NCI-H2081 (cell line): ENCODE results near the gene CLIP1.
"Not testable (repeated sequence)": the region's sequence is repeated elsewhere in the genome, so short reads cannot be mapped to it uniquely, and the experiment has no call there.

Experiments
- DNase-seq, 2 experiments: peaks; one replicate each; lab custom pipeline; 2025; lab: John Stamatoyannopoulos, UW

The CLIP1 gene

DNA sequence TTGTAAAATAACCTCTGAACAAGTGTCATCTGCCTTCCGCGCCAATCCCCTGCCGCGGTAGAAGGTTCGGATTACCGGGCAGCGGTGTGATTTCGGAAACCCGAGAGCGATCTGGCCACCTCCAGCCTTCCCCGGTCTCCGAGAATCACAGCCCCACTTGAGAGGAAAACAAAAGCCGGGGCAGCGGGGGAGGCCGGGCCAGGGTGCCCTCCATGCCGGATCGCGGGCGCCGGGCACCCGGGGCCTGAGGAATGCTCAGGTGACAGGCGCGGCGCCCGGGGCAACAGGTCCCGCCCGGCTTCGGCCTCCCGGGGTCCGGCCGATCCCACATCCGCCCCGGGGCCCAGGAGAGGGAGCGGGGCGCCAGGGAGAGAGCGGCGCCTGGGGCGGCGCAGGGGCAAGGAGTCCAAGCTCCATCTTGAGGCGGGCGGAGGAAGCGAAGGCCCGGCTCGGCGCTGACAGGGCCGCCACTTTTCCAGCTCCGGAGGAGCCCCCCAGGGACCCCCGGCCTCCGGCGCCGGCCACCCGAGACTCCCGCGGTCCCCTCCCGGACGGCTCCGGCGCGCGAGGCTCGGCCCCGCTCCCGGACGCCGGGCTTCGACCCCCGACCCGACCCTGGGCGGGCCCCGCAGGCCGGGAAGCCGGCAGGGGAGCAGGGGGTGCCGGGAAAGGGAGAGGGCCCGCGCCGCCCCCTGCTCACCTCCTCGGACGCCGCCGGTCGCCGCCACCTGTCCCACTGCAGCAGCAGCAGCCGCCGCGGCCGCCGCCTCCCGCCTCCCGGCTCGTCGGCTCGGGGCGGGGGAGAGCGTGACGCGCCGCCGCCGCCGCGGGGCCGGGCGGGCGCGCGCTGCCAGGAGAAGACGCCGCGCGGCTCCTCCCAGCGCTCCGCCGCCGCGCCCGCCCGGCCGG is at the start of gene CLIP1:
Gene CLIP1 (minus strand): TSS at position 849 of the 909 bp plus-strand sequence. CDS start 42,217 bp downstream, outside the sequence.
- DNase-seq, result peak; percentile 62 to 72

DNA sequence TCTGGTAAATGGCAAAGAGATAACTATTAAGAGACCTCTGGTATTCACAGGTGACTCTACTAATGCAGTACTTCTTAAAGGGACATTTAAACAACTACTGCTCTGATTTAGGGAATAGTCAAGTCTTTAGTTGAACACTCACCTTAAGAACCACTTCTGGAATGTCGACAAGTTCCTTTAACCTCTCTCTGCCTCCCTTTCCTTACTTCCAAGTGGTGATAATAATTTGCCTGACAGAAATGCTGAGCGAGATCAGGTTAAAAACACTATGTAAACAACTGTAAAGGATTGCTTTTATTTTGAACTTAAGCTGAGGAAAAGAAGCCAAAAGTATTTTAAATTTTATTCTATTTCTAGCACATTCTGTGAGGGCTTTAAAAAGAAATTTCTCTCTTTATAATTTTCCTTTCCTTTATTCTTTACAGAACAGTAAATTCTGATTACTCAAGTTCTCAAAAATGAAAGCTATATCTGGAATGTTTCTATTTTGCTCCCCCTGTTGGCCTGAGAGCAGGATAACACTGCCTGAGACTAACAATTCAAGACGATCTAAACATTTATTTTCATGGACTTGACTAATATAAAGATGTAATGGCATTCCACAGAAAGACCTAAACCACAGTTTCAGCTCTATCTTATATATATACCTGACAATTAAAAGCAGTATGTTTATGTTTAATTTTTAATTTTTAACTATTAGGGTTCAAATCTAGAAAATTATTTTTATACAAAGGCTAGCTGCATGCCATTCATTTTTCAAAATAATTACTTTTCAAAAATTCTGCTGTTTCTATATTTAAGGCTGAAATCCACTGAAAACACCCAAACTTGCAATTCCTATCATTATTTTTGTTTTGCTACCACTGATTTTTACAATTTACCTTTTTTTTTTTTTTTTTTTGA is 49.1 kb upstream of the CLIP1 start:
- peak; percentile 21 to 56 for DNase-seq

DNA sequence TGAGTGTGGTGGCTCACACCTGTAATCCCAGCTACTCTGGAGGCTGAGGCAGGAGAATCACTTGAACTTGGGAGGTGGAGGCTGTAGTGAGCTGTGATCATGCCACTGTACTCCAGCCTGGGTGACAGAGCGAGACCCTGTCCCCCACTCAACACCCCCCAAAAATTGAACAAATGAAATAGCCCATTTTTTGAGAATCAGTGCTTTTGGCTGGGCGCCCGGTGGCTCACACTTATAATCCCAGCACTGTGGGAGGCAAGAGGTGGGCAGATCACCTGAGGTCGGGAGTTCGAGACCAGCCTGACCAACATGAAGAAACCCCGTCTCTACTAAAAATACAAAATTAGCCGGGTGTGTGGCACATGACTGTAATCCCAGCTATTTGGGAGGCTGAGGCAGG is 48.1 kb upstream of the CLIP1 start:
- DNase-seq, result not testable (repeated sequence)

DNA sequence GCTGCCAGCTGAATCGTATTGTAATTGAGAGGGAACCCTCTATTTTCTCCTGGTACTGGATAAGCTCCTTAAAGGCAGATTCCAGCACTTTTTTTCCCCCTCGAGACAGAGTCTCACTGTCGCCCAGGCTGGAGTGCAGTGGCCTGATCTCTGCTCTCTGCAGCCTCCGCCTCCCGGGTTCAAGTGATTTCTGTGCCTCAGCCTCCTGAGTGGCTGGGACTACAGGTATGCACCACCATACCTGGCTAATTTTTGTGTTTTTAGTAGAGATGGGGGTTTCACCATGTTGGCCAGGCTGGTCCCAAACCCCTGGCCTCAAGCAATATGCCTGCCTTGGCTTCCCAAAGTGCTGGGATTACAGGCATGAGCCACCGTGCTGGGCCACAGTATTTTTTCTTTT is 47.4 kb upstream of the CLIP1 start:
- not testable (repeated sequence) for DNase-seq

DNA sequence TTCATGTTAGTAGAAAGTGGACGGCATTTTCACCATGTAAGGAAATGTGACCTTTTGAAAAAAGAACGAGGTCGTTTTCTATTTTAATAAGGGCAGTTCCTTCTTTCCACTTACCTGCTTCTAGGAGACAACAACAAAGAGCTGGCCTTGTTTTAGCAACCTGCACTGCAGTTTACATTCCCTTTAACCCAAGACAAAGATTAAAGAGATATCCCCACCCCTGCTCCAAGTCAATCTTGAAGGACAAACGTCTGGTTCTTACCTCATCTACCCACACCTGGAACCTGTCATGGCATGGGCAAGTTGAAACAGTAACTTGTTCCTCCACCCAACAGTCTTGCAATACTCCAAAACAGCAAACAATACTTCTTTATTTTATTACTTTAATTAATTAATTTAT is 45.5 kb upstream of the CLIP1 start:
- no peak for DNase-seq

DNA sequence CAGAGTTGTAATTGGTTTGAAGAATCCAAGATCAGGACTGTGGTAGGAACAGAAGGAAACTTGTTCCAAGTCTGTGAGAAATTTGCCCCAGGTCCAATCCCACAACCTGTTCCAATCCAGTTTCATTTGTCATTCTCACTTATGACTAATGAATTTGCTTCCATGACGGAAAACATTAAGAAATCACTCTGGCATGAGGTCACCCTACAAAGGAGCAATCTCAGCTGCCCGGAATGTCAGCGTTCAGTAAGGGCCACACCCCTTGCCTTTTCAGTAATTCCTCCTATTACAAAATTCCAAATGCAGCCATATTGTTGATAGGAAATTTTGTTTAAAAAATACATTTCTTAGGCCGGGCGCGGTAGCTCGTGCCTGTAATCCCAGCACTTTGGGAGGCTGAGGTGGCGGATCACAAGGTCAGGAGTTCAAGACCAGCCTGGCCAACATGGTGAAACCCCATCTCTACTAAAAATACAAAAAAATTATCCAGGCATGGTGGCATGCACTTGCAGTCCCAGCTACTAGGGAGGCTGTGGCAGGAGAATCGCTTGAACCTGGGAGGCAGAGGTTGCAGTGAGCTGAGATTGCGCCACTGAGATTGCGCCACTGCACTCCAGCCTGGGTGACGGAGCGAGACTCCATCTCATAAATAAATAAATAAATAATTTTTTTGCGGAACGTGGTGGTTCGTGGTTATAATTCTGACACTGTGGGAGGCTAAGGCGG is 42.0 kb upstream of the CLIP1 start:
- DNase-seq, result not testable (repeated sequence)

DNA sequence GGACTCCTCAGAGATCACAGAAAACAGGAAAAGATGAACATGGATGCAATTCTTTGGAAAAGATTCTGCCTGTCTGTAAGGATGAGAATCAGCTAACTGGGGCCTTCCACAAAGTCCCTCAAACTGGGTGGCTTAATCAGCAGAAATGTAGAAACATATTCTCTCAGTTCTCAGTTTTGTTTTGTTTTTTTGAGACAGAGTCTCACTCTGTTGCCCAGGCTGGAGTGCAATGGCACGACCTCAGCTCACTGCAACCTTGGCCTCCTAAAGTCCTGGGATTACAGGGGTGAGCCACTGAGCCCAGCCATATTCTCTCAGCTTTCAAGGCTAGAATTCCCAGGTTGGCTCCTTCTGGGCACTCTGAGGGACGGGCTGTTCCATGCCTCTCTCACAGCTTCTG is 38.2 kb upstream of the CLIP1 start:
- no peak for DNase-seq

DNA sequence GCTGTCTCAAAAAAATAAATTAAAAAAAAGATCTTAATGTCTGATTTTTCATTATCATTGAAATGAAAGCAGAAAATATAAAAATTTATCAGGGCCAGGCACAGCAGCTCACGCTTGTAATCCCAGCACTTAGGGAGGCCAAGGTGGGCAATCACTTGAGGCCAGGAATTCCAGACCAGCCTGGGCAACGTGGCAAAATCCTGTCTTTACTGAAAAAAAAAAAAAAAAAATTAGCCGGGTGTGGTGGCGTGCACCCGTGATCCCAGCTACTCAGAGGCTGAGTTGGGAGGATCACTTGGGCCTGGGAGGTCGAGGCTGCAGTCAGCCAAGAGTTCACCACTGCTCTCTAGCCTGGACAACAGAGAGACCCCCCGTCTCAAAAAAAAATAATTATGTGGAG is 37.6 kb upstream of the CLIP1 start:
- DNase-seq, result no peak

DNA sequence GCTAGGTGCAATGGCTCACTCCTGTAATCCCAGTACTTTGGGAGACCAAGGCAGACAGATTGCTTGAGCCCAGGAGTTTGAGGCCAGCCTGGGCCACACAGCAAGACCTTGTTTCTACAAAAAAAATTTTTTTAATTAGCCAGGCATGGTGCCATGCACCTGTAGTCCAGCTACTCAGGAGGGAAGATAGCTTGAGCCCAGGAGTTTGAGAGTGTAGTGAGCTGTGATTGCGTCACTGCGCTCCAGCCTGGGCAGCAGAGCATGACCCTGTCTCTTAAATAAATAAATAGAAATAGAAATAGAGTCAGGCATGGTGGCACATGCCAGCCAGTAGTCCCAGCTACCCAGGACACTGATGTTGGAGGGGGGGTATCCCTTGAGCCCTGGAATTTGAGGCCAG is 36.7 kb upstream of the CLIP1 start:
- DNase-seq, result no peak

DNA sequence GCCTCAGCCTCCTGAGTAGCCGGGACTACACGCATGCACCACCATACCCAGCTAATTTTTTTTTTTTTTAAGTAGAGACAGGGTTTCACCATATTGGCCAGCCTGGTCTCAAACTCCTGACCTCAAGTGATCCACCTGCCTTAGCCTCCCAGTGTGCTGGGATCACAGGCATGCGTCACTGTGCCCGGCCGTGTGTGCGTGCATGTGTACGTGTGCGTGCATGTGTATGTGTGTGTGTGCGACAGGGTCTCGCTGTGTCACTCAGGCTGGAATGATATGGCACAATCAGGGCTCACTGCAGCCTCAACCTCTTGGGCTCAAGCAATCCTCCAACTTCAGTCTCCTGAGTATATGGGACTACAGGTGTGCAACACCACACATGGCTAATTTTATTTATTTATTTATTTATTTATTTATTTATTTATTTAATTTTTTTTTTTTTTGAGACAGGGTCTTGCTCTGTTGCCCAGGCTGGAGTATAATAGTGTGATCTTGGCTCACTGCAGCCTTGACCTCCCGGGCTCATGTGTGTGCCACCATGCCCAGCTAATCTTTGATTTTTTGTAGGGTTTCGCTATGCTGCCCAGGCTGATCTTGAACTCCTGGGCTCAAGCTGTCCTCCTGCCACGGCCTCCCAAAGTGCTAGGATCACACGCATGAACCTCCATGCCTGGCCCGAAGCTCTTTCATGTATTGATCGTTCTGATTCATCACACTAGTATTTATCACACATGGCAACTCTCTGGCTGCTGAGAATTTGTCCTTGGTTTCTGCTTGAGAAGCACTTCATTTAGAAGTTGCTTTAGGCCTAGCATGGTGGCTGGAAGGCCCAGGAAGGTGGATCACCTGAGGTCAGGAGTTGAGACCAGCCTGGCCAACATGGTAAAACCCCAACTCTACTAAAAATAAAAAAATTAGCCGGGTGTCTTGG is 35.9 kb upstream of the CLIP1 start:
- DNase-seq, result no peak

DNA sequence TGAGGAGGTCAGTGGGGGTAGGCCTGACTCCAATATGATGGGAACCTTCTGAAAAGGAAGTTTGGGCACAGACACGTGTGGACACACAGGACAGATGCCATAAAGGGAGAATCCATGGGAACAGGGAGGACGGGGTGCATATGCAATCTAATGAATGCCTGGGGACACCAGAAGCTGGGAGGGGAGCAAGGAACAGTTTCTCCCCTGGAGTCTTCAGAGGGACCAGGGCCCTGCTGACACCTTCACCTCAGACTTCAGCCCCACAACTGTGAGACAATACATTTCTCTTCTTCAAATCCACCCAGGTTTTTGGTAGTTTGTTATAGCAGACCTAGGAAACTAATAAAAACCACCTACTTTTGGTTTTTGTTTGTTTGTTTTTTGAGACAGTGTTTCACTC is 35.2 kb upstream of the CLIP1 start:
- DNase-seq, result no peak

DNA sequence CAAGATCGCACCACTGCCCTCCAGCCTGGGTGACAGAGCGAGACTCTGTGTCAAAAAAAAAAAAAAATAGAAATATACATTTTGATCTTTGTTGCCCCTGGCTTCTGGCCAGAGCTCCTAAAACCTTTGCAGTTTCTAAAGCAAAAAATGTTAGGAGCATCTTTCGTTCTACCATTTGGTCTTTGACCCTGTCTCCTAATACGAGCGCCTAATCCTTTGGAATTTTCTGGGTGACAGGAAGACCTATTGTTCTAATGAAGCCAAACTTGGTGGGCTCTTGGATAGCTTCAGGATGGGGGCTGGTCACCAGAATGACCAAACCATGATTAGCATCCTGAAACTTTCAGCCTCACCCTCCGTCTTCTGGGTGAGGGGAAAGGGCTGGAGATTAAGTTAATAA is 32.3 kb upstream of the CLIP1 start:
- no peak for DNase-seq

DNA sequence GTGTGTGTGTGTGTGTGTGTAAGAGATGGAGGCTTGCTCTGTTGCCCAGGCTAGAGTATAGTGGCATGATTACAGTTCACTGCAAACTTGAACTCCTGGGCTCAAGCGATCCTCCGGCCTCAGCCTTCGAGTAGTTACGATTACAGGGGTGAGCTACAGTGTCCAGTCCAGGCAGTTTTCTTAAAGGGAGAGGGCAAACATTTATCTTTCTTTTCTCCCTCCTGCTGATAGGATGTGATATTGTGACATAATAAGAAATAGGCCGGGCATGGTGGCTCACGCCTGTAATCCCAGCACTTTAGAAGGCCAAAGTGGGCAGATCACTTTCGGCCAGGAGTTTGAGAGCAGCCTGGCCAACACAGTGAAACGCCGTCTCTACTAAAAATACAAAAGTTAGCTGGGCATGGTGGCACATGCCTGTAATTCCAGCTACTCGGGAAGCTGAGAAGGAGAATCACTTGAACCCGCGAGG is 31.8 kb upstream of the CLIP1 start:
- DNase-seq, result no peak

DNA sequence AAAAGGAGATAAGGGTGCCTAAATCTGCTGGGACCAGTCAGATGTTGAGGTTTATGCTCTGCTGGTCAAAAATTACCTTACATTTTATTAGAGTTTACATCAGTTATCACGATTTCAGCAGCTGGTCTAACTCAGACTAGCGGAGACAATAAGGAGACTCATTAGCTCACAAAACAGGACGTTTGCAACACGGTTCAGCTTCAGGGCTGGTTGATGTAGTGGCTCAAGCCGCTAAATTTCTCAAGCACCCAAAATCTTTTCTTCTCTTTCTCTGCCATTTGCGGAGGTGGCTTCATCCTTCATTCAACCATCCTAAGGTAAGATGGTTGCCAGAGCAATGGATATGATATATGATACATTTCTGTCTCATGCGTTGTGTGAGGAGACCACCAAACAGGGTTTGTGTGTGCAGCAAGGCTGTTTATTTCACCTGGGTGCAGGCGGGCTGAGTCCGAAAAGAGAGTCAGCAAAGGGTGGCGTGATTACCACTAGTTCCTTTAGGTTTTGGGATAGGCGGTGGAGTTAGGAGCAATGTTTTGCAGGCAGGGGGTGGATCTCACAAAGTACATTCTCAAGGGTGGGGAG is 30.3 kb upstream of the CLIP1 start:
- DNase-seq, result peak in 1 of 2 experiments; percentile 1

DNA sequence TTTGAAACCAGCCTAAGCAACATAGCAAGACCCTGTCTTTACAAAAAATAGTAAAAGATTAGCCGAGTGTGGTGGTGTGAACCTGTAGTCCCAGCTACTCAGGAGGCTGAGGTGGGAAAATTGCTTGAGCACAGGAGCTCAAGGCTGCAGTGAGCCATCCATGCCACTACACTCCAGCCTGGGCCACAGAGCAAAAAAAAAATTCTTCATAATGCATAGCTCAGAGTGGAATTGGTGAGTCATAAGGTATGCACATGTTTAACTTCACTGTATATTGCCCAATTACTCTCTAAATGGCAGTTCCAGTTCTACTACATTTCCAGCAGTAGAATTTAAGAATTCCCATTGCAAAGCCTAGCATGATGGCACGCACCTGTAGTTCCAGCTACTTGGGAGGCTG is 26.8 kb upstream of the CLIP1 start:
- no peak for DNase-seq

DNA sequence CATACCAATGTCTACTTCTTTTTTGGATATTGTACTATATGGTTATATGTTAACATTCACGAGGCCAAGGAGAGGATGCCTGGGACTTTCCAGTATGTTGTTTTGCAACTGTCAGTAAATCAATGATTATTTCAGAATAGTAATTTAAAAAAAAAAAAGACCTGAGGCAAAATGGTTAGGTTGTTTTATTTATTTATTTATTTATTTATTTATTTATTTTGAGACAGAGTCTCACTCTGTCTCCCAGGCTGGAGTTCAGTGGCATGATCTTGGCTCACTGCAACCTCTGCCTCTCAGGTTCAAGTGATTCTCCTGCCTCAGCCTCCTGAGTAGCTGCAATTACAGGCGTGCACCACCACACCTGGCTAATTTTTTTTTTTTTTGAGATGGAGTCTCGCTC is 25.4 kb upstream of the CLIP1 start:
- DNase-seq, result not testable (repeated sequence)

DNA sequence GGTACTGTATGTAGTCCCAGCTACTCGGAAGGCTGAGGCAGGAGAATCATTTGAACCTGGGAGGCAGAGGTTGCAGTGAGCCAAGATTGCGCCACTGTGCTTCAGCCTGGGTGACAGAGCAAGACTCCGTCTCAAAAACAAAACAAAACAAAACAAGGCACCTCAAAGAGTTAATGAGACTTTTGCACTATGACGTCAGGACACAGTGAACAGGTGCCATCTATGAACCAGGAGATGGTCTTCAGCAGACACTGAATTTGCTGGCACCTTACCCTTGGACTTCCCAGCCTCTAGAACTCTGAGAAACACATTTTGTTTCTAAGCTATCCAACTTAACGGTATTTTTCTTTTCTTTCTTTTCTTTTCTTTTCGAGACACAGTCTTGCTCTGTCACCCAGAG is 23.9 kb upstream of the CLIP1 start:
- DNase-seq, result not testable (repeated sequence)

DNA sequence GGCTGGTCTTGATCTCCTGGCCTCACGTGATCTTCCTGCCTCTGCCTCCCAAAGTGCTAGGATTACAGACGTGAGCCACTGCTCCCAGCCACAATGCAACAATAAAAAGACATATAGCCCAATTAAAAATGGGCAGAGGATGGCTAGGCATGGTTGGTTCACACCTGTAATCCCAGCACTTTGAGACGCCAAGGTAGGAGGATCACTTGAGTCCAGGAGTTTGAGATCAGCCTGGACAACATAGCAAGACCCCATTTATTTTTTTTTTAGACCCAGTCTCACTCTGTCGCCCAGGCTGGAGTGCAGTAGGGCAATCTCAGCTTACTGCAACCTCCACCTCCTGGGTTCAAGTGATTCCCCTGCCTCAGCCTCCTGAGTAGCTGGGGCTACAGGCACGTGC is 21.6 kb upstream of the CLIP1 start:
- DNase-seq, result not testable (repeated sequence)

DNA sequence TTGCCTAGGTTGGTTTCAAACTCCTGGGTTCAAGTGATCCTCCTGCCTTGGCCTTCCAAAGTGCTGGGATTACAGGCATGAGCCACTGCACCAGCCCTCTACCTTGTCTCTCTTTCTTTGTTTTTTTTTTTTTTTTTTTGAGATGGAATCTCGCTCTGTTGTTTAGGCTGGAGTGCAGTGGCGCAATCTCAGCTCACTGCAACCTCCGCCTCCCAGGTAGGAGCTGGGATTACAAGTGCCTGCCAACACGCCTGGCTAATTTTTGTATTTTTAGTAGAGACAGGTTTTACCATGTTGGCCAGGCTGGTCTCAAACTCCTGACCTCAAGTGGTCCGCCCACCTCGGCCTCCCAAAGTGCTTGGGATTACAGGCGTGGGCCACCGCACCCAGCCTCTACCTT is 16.4 kb upstream of the CLIP1 start:
- DNase-seq, result not testable (repeated sequence)

DNA sequence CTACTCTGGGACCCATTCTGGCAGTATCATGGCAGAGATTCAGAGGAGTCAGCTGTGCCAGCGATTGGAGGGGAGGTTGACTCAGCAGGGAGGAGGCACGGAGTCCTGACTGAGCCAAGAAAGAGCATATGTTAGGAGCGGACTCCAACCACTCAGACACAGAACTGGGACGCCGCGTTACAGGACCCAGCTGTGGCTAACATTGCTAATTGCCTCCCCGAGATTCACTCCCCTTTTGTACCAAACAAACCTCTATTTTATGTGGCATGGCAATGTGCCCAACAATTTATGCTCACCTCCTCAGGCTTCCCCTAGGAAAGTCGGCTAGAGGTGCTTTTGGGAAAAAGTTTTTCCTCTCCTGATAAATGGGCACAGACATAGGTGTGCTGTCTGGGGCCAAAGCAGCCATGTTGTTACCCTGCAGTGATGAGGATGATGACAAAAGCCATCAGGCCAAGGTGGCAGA is 15.2 kb upstream of the CLIP1 start:
- peak; percentile 43 to 67 for DNase-seq
